Measurements from ENCODE around the gene GCAT. TPM values are rescaled to one million over a fixed set of nuclear protein-coding genes. Genes with fewer than 3 reads are reported as not detected.

GCAT gene
- total and polyA plus RNA-seq, 4 donors: 20.7 to 32.6 (median 29.8) TPM

DNA sequence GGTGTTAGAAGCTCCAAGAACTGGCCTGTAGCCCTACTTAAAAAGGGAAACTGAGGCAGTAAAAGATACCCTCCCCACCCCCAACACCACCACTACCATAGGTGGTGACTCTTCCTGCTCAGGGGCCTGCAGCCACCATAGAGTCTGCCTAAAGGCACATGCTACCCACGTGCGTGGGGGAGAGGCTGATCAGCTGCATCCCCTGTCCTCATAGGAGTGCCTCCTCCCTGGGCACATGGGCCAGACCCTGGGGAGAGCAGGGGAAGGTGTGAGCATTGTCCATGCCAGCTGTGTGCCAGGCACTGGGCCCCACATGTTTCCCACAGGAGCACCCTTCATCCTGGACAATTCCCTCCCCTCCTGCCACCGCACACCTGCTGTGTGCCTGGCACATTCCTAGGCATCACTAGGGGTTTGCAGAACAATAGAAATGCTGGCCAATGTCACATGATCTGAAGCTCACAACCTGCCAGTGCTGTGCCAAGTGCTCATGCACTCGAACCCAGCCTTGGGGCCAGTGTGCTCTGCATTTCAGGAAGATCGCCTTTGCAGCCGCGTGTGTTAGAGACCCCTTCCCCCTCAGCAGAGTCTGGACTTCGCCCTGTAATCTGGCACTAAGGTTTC is 41.7 kb upstream of the GCAT start:
- TF ChIP-seq RXRA (IDR thresholded peaks at IDR 0.05): no peak
- no peak for TF ChIP-seq NR2F2 (IDR thresholded peaks at IDR 0.05)
- TF ChIP-seq, protein P1, sequence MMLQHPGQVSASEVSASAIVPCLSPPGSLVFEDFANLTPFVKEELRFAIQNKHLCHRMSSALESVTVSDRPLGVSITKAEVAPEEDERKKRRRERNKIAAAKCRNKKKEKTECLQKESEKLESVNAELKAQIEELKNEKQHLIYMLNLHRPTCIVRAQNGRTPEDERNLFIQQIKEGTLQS (IDR thresholded peaks at IDR 0.05): no peak
- TF ChIP-seq EGR1 (IDR thresholded peaks at IDR 0.05; ENCODE audit: low read depth in 2 of 2): no peak
- TF ChIP-seq HNF4G (IDR thresholded peaks at IDR 0.05): no peak
- TF ChIP-seq TAF1 (conservative IDR thresholded peaks at IDR 0.05): no peak
- TF ChIP-seq HNF4A (conservative IDR thresholded peaks at IDR 0.05): no peak
- TF ChIP-seq, protein P2, sequence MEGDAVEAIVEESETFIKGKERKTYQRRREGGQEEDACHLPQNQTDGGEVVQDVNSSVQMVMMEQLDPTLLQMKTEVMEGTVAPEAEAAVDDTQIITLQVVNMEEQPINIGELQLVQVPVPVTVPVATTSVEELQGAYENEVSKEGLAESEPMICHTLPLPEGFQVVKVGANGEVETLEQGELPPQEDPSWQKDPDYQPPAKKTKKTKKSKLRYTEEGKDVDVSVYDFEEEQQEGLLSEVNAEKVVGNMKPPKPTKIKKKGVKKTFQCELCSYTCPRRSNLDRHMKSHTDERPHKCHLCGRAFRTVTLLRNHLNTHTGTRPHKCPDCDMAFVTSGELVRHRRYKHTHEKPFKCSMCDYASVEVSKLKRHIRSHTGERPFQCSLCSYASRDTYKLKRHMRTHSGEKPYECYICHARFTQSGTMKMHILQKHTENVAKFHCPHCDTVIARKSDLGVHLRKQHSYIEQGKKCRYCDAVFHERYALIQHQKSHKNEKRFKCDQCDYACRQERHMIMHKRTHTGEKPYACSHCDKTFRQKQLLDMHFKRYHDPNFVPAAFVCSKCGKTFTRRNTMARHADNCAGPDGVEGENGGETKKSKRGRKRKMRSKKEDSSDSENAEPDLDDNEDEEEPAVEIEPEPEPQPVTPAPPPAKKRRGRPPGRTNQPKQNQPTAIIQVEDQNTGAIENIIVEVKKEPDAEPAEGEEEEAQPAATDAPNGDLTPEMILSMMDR (IDR thresholded peaks at IDR 0.05; ENCODE audit: low read depth, low read length, missing input control): no peak
- no peak for TF ChIP-seq YY1 (IDR thresholded peaks at IDR 0.05)
- Histone ChIP-seq H3K27me3 (ENCODE audit: control insufficient read depth in 4 of 4, insufficient read depth in 4 of 4, low read length in 3 of 4) (no peaks in the 10 kb centered on the region), H3K4me3 (ENCODE audit: low read depth in 1 of 3, low read length in 3 of 3) (no peak overlapping the region), H3K4me1 (ENCODE audit: control insufficient read depth in 4 of 4, insufficient read depth in 4 of 4, low read length in 3 of 4) (peaks cover 0 to 17% (median under 1%) of the 10 kb centered on the region in 4 donors), H3K36me3 (ENCODE audit: control insufficient read depth in 4 of 4, insufficient read depth in 3 of 4, low read depth in 1 of 4, low read length in 3 of 4) (peaks cover 2 to 24% (median 15%) of the 10 kb centered on the region in 4 donors), H3K27ac (ENCODE audit: low read depth in 1 of 2, low read length in 2 of 2) (no peak overlapping the region), H3K9me3 (ENCODE audit: control insufficient read depth in 4 of 4, low read length in 3 of 4) (no peaks in the 10 kb centered on the region), H3K9ac (ENCODE audit: low read depth in 1 of 2, low read length in 2 of 2) (no peak overlapping the region)
- WGBS: 90% methylated on average over 8 of the region's 8 CpGs
- DNase-seq (ENCODE audit: low spot score): no peak

DNA sequence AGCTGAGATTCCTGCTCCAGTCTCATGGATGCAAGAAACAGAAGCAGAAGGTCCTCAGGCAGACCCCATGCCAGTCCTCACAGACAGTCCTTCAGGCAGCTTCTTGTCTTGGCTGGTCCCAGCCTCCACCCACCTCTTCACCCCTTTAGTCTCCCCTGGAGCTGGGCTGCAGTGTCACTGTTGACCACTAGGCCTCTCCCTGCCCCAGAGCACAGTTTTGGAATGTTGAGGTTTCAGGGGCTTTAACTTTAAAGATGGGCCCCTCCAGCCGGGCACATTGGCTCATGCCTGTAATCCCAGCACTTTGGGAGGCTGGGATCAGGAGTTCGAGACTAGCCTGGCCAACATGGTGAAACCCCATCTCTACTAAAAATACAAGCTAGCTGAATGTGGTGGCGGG is 39.5 kb upstream of the GCAT start:
- WGBS: 98% methylated on average over 3 of the region's 3 CpGs
- no peak overlapping the region for H3K4me3 ChIP-seq (ENCODE audit: low read depth in 1 of 3, low read length in 3 of 3)
- peaks cover 2 to 37% (median 27%) of the 10 kb centered on the region in 4 donors for H3K36me3 ChIP-seq (ENCODE audit: control insufficient read depth in 4 of 4, insufficient read depth in 3 of 4, low read depth in 1 of 4, low read length in 3 of 4)
- H3K4me1 ChIP-seq (ENCODE audit: control insufficient read depth in 4 of 4, insufficient read depth in 4 of 4, low read length in 3 of 4): peaks cover 0 to 10% (median 0%) of the 10 kb centered on the region in 4 donors
- DNase-seq (ENCODE audit: low spot score): no peak
- H3K9ac ChIP-seq (ENCODE audit: low read depth in 1 of 2, low read length in 2 of 2): no peak overlapping the region
- TF ChIP-seq RAD21 (IDR thresholded peaks at IDR 0.05): no peak
- no peak for TF ChIP-seq NR2F2 (IDR thresholded peaks at IDR 0.05)
- no peak for TF ChIP-seq HNF4G (IDR thresholded peaks at IDR 0.05)
- no peak for TF ChIP-seq RXRA (IDR thresholded peaks at IDR 0.05)
- no peak for TF ChIP-seq JUND (IDR thresholded peaks at IDR 0.05)
- TF ChIP-seq, protein P1 (IDR thresholded peaks at IDR 0.05): no peak
- TF ChIP-seq, protein P3, sequence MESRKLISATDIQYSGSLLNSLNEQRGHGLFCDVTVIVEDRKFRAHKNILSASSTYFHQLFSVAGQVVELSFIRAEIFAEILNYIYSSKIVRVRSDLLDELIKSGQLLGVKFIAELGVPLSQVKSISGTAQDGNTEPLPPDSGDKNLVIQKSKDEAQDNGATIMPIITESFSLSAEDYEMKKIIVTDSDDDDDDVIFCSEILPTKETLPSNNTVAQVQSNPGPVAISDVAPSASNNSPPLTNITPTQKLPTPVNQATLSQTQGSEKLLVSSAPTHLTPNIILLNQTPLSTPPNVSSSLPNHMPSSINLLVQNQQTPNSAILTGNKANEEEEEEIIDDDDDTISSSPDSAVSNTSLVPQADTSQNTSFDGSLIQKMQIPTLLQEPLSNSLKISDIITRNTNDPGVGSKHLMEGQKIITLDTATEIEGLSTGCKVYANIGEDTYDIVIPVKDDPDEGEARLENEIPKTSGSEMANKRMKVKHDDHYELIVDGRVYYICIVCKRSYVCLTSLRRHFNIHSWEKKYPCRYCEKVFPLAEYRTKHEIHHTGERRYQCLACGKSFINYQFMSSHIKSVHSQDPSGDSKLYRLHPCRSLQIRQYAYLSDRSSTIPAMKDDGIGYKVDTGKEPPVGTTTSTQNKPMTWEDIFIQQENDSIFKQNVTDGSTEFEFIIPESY (IDR thresholded peaks at IDR 0.05): no peak
- TF ChIP-seq HNF4A (conservative IDR thresholded peaks at IDR 0.05): no peak
- no peak for TF ChIP-seq TAF1 (conservative IDR thresholded peaks at IDR 0.05)
- TF ChIP-seq SP1 (IDR thresholded peaks at IDR 0.05): no peak
- TF ChIP-seq, protein P2 (IDR thresholded peaks at IDR 0.05; ENCODE audit: low read depth, low read length, missing input control): no peak
- no peak for TF ChIP-seq EGR1 (IDR thresholded peaks at IDR 0.05; ENCODE audit: low read depth in 2 of 2)
- TF ChIP-seq, protein P4, sequence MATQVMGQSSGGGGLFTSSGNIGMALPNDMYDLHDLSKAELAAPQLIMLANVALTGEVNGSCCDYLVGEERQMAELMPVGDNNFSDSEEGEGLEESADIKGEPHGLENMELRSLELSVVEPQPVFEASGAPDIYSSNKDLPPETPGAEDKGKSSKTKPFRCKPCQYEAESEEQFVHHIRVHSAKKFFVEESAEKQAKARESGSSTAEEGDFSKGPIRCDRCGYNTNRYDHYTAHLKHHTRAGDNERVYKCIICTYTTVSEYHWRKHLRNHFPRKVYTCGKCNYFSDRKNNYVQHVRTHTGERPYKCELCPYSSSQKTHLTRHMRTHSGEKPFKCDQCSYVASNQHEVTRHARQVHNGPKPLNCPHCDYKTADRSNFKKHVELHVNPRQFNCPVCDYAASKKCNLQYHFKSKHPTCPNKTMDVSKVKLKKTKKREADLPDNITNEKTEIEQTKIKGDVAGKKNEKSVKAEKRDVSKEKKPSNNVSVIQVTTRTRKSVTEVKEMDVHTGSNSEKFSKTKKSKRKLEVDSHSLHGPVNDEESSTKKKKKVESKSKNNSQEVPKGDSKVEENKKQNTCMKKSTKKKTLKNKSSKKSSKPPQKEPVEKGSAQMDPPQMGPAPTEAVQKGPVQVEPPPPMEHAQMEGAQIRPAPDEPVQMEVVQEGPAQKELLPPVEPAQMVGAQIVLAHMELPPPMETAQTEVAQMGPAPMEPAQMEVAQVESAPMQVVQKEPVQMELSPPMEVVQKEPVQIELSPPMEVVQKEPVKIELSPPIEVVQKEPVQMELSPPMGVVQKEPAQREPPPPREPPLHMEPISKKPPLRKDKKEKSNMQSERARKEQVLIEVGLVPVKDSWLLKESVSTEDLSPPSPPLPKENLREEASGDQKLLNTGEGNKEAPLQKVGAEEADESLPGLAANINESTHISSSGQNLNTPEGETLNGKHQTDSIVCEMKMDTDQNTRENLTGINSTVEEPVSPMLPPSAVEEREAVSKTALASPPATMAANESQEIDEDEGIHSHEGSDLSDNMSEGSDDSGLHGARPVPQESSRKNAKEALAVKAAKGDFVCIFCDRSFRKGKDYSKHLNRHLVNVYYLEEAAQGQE (IDR thresholded peaks at IDR 0.05): no peak
- no peak overlapping the region for H3K27ac ChIP-seq (ENCODE audit: low read depth in 1 of 2, low read length in 2 of 2)
- H3K27me3 ChIP-seq (ENCODE audit: control insufficient read depth in 4 of 4, insufficient read depth in 4 of 4, low read length in 3 of 4): no peaks in the 10 kb centered on the region
- H3K9me3 ChIP-seq (ENCODE audit: control insufficient read depth in 4 of 4, low read length in 3 of 4): no peaks in the 10 kb centered on the region
